Measurements from ENCODE around the gene SLC9A3. TPM values are rescaled to one million over a fixed set of nuclear protein-coding genes. Genes with fewer than 3 reads are reported as not detected.

SLC9A3 gene
- total RNA-seq, 1 experiment from 2014 or later = 0.85 TPM

GRCh38 chr5:475704-476101 lies 48.5 kb downstream of the SLC9A3 start:
- H3K4me2 ChIP-seq (ENCODE audit: insufficient read depth, insufficient read length, low read length) = no peak overlapping the region
- H3K4me1 ChIP-seq (ENCODE audit: insufficient read depth, low read length) = no peaks in the 10 kb centered on the region
- peaks cover 45% of the 10 kb centered on the region for H3K27me3 Mint-ChIP-seq (ENCODE audit: low read depth)
- H3K27ac Mint-ChIP-seq = no peak overlapping the region
- H3K4ac ChIP-seq (ENCODE audit: low read depth, low read length) = no peak overlapping the region
- no peak overlapping the region for H2BK12ac ChIP-seq (ENCODE audit: insufficient read length, low read depth, low read length)
- H2BK20ac ChIP-seq (ENCODE audit: low read depth, low read length, poor library complexity, severe bottlenecking) = no peak overlapping the region
- H4K8ac ChIP-seq (replicated peaks; ENCODE audit: insufficient read length, low read depth, low read length) = no peak overlapping the region
- peaks cover 7 to 11% of the 10 kb centered on the region in 2 experiments for H3K4me1 Mint-ChIP-seq
- H2AK5ac ChIP-seq (ENCODE audit: insufficient read length, low read length) = no peak overlapping the region
- H3K9me3 Mint-ChIP-seq = no peaks in the 10 kb centered on the region
- no peak overlapping the region for H4K91ac ChIP-seq (ENCODE audit: insufficient read length, low read depth, low read length)
- H3K4me3 Mint-ChIP-seq = peak overlapping the region; percentile 37 to 72
- no peak overlapping the region for H2BK120ac ChIP-seq (ENCODE audit: low read depth, low read length, poor library complexity, severe bottlenecking)
- H2BK15ac ChIP-seq (ENCODE audit: low read depth, low read length) = no peak overlapping the region
- H3K18ac ChIP-seq (ENCODE audit: insufficient read length, low read depth, low read length) = no peak overlapping the region
- H3K27me3 ChIP-seq (ENCODE audit: insufficient read depth, low read length) = peaks cover 25% of the 10 kb centered on the region; the same call in 1 of the 2 replicates
- no peak overlapping the region for H3K27ac ChIP-seq (ENCODE audit: insufficient read length, low read depth, low read length)
- H2BK5ac ChIP-seq (ENCODE audit: insufficient read length, low read length) = no peak overlapping the region
- H4K5ac ChIP-seq (ENCODE audit: insufficient read length, low read depth, low read length) = no peak overlapping the region
- no peak for TF ChIP-seq CTCF (conservative IDR thresholded peaks at IDR 0.05)
- no peaks in the 10 kb centered on the region for H3K36me3 Mint-ChIP-seq (ENCODE audit: insufficient read depth in 1 of 3, low read depth in 3 of 3)
- H4K20me1 ChIP-seq (ENCODE audit: control insufficient read depth, insufficient read depth, insufficient read length) = no peaks in the 10 kb centered on the region
- no peak overlapping the region for H3K9ac ChIP-seq (ENCODE audit: extremely low read depth, insufficient read length, low read length)
- no peak overlapping the region for H3T11ph ChIP-seq (ENCODE audit: low read length)
- no peak for DNase-seq
- H2AFZ ChIP-seq (ENCODE audit: low read length) = no peak overlapping the region
- WGBS (ENCODE audit: extremely low coverage, insufficient read length, low lambda C conversion rate) = no CpG with 5 or more reads among the region's 8 CpGs
- H3K14ac ChIP-seq (ENCODE audit: insufficient read depth, low read length) = no peak overlapping the region
- H3K79me2 ChIP-seq (ENCODE audit: insufficient read depth, low read length) = no peaks in the 10 kb centered on the region
- H3K23ac ChIP-seq (ENCODE audit: insufficient read length, low read depth, low read length) = no peak overlapping the region
- H3K79me1 ChIP-seq (ENCODE audit: insufficient read depth, low read depth, low read length, poor library complexity, severe bottlenecking) = no peaks in the 10 kb centered on the region
- H3K56ac ChIP-seq (ENCODE audit: insufficient read length, low read depth, low read length) = no peak overlapping the region
- H3K23me2 ChIP-seq (ENCODE audit: insufficient read length, low read depth, low read length, poor library complexity, severe bottlenecking) = peaks cover 16% of the 10 kb centered on the region
- no peaks in the 10 kb centered on the region for H3K9me3 ChIP-seq (ENCODE audit: control insufficient read depth, low read depth, low read length)

Measured in H9 (cell line).